Liver (tissue), 9 donors: Measurements from ENCODE around the gene TGIF1. TPM values are rescaled to one million over a fixed set of nuclear protein-coding genes. Genes with fewer than 3 reads are reported as not detected.
A peak's percentile ranks its signal among the peaks of the same experiment; 100 is the strongest.

Source experiments
- DNase-seq: peaks from one replicate; pipeline ENCODE4 v3.0.0-alpha.2; 2017; ENCODE audit warnings: low spot score
- H3K27ac ChIP-seq, 2 donors: one replicate each; pipeline ENCODE4 v1.7.0; 2013; ENCODE audit warnings: inconsistent platforms in 2 of 2, low read length in 2 of 2, control low read depth in 1 of 2, low read depth in 1 of 2, mild to moderate bottlenecking in 1 of 2
- H3K27me3 ChIP-seq, 4 donors: one replicate each; pipeline versions ENCODE4 v1.6.1 to v1.7.0; 2013; ENCODE audit warnings: low read length in 3 of 4, inconsistent platforms in 1 of 4, mild to moderate bottlenecking in 1 of 4, moderate library complexity in 1 of 4; ENCODE audit not compliant: control insufficient read depth in 4 of 4, insufficient read depth in 4 of 4
- H3K36me3 ChIP-seq, 4 donors: one replicate each; pipeline versions ENCODE4 v1.6.1 to v1.7.0; 2013; ENCODE audit warnings: low read length in 3 of 4, mild to moderate bottlenecking in 3 of 4, low read depth in 1 of 4, moderate library complexity in 1 of 4; ENCODE audit not compliant: control insufficient read depth in 4 of 4, insufficient read depth in 3 of 4
- H3K4me1 ChIP-seq, 4 donors: one replicate each; pipeline versions ENCODE4 v1.6.1 to v1.7.0; 2013; ENCODE audit warnings: low read length in 3 of 4, mild to moderate bottlenecking in 3 of 4, moderate library complexity in 1 of 4; ENCODE audit not compliant: control insufficient read depth in 4 of 4, insufficient read depth in 4 of 4
- H3K4me3 ChIP-seq, 3 donors: one replicate each; pipeline versions ENCODE4 v1.6.1 to v1.7.0; 2013; ENCODE audit warnings: low read length in 3 of 3, control low read depth in 1 of 3, low read depth in 1 of 3, mild to moderate bottlenecking in 1 of 3
- H3K9ac ChIP-seq, 2 donors: one replicate each; pipeline ENCODE4 v1.7.0; 2013; ENCODE audit warnings: low read length in 2 of 2, mild to moderate bottlenecking in 2 of 2, moderate library complexity in 2 of 2, control low read depth in 1 of 2, low read depth in 1 of 2
- H3K9me3 ChIP-seq, 4 donors: one replicate each; pipeline versions ENCODE4 v1.6.1 to v1.7.0; 2013; ENCODE audit warnings: low read length in 3 of 4; ENCODE audit not compliant: control insufficient read depth in 4 of 4
- CTCF ChIP-seq: fragments of 150-350 bp; IDR thresholded peaks from 2 replicates; pipeline ENCODE4 v1.5.1; 2017; ENCODE audit warnings: improper control_type of control experiment, low read depth, low read length; ENCODE audit not compliant: missing input control
- HNF4A ChIP-seq, 2 donors: conservative IDR thresholded peaks; 2 replicates each; pipeline ENCODE4 v1.6.1; 2016; ENCODE audit warnings: antibody characterized with exemption in 2 of 2, mild to moderate bottlenecking in 2 of 2
- JUND ChIP-seq, 2 donors: IDR thresholded peaks; 2 replicates each; pipeline ENCODE4 v1.6.1; 2016; ENCODE audit warnings: antibody characterized with exemption in 2 of 2
- NR2F2 ChIP-seq: IDR thresholded peaks from 2 replicates; pipeline ENCODE4 v1.6.1; 2016; ENCODE audit warnings: antibody characterized with exemption
- RAD21 ChIP-seq, 2 donors: IDR thresholded peaks; 2 replicates each; pipeline ENCODE4 v1.6.1; 2016; ENCODE audit warnings: antibody characterized with exemption in 2 of 2, mild to moderate bottlenecking in 2 of 2
- SP1 ChIP-seq: IDR thresholded peaks from 2 replicates; pipeline ENCODE4 v1.6.1; 2018; ENCODE audit warnings: antibody characterized with exemption, mild to moderate bottlenecking
- YY1 ChIP-seq: IDR thresholded peaks from 2 replicates; pipeline ENCODE4 v1.6.1; 2016; ENCODE audit warnings: antibody characterized with exemption, mild to moderate bottlenecking
- WGBS: extraction: QIAGEN DNeasy Blood & Tissue Kit; methylation state at CpG from one replicate; pipeline ENCODE4 v1.1.7; 2013; 5-methylcytosine and 5-hydroxymethylcytosine counted together
- polyA plus RNA-seq, 2 donors: library from polyadenylated mRNA; stranded (reverse) in 1 of 2; unstranded in 1 of 2; fragments of 200-250 nt in 1 of 2; fragments of >200 nt in 1 of 2; fragmentation: Nextera tagmentation in 1 of 2; extraction: Ambion mirVana in 1 of 2; gene quantifications; one replicate each; pipeline versions ENCODE4 v1.2.1 to v1.2.3, GENCODE V29; 2013 to 2015
- total RNA-seq, 2 donors: library from RNA; depleted of rRNA; stranded (reverse); fragments of >200 nt; gene quantifications; one replicate each; pipeline ENCODE4 v1.2.3, GENCODE V29; 2014
- TF ChIP-seq, protein P1 (sequence below): IDR thresholded peaks from 2 replicates; pipeline ENCODE4 v1.6.1; 2016; ENCODE audit warnings: antibody characterized with exemption, mild to moderate bottlenecking
- donor health status: healthy.
- donor health status: healthy.
- donor health status: healthy.
- donor health status: healthy.
- donor health status: healthy.

Gene TGIF1
- total and polyA plus RNA-seq, 4 donors = 13.1 to 26.4 (median 18.4) TPM

DNA sequence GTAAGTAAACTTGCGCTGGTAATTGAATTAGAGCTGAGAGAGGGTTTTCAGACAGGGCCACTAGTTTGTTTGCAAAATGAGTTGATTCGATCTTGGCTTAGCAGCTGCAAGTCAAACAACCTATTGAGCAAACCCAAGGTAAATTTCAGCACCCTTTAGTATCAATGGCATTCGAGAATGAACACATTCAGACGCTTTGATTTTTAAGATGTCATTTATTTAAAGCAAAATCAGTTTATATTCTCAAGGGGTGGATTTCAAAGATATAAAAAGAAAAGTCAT is 44.2 kb downstream of the TGIF1 start:
- Histone ChIP-seq H3K4me1 (peaks cover 4 to 28% (median 14%) of the 10 kb centered on the region in 4 donors), H3K27ac (no peak overlapping the region), H3K36me3 (no peaks in the 10 kb centered on the region), H3K9ac (no peak overlapping the region), H3K27me3 (no peaks in the 10 kb centered on the region), H3K9me3 (no peaks in the 10 kb centered on the region), H3K4me3 (no peak overlapping the region)
- no peak for DNase-seq
- 37% methylated on average over 4 of the region's 4 CpGs for WGBS
- TF ChIP-seq, protein P1, sequence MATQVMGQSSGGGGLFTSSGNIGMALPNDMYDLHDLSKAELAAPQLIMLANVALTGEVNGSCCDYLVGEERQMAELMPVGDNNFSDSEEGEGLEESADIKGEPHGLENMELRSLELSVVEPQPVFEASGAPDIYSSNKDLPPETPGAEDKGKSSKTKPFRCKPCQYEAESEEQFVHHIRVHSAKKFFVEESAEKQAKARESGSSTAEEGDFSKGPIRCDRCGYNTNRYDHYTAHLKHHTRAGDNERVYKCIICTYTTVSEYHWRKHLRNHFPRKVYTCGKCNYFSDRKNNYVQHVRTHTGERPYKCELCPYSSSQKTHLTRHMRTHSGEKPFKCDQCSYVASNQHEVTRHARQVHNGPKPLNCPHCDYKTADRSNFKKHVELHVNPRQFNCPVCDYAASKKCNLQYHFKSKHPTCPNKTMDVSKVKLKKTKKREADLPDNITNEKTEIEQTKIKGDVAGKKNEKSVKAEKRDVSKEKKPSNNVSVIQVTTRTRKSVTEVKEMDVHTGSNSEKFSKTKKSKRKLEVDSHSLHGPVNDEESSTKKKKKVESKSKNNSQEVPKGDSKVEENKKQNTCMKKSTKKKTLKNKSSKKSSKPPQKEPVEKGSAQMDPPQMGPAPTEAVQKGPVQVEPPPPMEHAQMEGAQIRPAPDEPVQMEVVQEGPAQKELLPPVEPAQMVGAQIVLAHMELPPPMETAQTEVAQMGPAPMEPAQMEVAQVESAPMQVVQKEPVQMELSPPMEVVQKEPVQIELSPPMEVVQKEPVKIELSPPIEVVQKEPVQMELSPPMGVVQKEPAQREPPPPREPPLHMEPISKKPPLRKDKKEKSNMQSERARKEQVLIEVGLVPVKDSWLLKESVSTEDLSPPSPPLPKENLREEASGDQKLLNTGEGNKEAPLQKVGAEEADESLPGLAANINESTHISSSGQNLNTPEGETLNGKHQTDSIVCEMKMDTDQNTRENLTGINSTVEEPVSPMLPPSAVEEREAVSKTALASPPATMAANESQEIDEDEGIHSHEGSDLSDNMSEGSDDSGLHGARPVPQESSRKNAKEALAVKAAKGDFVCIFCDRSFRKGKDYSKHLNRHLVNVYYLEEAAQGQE = peak; percentile 68
- TF ChIP-seq JUND (IDR thresholded peaks at IDR 0.05) = no peak
- peak; percentile 14 for TF ChIP-seq SP1
- peak; percentile 17 to 26 for TF ChIP-seq HNF4A (conservative IDR thresholded peaks at IDR 0.05)
- TF ChIP-seq RAD21 (IDR thresholded peaks at IDR 0.05) = peak in 1 of 2 donors; percentile 33
- peak; percentile 22 for TF ChIP-seq YY1
- no peak for TF ChIP-seq CTCF

DNA sequence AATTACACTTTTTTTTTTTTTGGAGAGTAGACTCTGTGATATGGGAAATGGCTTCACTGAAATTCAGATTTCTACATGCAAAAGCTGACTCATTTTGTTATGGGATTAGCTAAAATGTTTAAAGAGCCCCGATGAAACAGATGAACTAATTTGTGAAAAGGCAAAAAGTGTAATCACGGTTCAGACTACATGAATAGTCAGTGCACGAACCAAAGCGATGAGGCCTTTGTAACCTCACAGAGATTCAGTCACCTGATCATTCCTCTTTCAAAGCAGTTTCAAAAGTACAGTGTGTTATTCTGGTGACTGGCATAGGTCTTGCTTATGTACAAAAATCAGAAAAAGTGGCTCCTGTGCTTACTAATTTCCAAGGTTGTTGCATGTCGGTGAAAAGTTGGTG is 44.6 kb downstream of the TGIF1 start:
- Histone ChIP-seq H3K27ac (no peak overlapping the region), H3K36me3 (no peaks in the 10 kb centered on the region), H3K9ac (no peak overlapping the region), H3K27me3 (no peaks in the 10 kb centered on the region), H3K9me3 (no peaks in the 10 kb centered on the region), H3K4me3 (no peak overlapping the region), H3K4me1 (peaks cover 6 to 32% (median 18%) of the 10 kb centered on the region in 4 donors)
- no peak for TF ChIP-seq NR2F2
- TF ChIP-seq YY1 = no peak
- TF ChIP-seq, protein P1 = no peak
- 71% methylated on average over 5 of the region's 5 CpGs for WGBS
- no peak for DNase-seq
